ENCODE results near the gene ECD.

DNA sequence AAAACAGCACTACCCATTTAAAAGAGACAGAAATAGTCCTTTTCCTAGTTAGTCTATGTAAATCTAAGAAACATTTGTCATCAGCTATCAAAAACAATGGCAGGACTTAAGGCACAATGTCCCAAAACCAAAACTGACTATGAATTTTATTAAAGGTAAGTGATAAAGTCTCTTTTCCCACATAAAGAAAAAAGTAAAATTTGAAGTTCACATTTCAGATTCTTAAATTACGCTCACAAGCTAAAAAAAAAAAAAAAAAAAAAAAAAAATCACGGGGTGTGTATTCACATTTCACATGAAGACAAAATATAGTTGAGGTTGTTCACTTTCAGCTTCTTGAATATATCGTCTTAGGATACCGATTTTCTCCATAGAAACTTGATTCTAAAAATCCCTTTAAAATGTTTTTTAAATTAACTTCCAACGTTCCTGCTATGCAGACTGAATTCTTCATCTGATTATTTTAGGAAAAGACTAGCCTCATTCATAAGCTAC lies 72.8 kb downstream of the ECD start:
- no peak for TF ChIP-seq POLR2A (IDR thresholded peaks at IDR 0.05)
- TF ChIP-seq CTCF (IDR thresholded peaks at IDR 0.05): no peak
